Heart left ventricle (tissue), 13 donors: Measurements from ENCODE around the gene MAP4K5.

ENCODE experiments used
- POLR2A ChIP-seq, 2 donors: fragments of 450-650 bp; IDR thresholded peaks; one replicate each; pipeline ENCODE4 v1.6.1; 2017; ENCODE audit warnings: antibody characterized with exemption in 2 of 2, mild to moderate bottlenecking in 2 of 2, moderate library complexity in 2 of 2
- TF ChIP-seq, protein P1 (sequence below), 12 donors: fragments of 200-600 bp; sonication (generic) in 4 of 12; IDR thresholded peaks; one replicate each; pipeline versions ENCODE4 v1.5.0 to v1.8.0; 2018 to 2022; ENCODE audit warnings: antibody characterized with exemption in 12 of 12, mild to moderate bottlenecking in 5 of 12
- donor health status: ischemic (EF 13 %, LVEDD 7.1; RV severe dilation, severe dysfunction).
- donor health status: DM: no; HTN: yes; CAD: no.
- donor health status: DM: no; HTN: no; CAD: no.
- donor health status: ischemic (EF 25% LVEDD 6.9; RV normal size, moderate dysfunction).
- donor health status: ischemic (EF 25% LVEDD 5.7; RV mildly dilated, moderate dysfunction).
- donor health status: ischemic (EF 35%, LVEDD 5.7; RV mildly dilated, moderate dysfunction).
- donor health status: nonischemic (EF 11% LVEDD 7.7; RV severe dilation, severe dysfunction).
- donor health status: DM: yes; HTN: yes; CAD: no.
- donor health status: PGD.
- donor health status: ischemic (EF 29% LVEDD 5.4; RV normal size, mild dysfunction).
- donor health status: nonischemic (EF 23%, LVEDD 6.1; RV moderate dilation, normal function).

DNA sequence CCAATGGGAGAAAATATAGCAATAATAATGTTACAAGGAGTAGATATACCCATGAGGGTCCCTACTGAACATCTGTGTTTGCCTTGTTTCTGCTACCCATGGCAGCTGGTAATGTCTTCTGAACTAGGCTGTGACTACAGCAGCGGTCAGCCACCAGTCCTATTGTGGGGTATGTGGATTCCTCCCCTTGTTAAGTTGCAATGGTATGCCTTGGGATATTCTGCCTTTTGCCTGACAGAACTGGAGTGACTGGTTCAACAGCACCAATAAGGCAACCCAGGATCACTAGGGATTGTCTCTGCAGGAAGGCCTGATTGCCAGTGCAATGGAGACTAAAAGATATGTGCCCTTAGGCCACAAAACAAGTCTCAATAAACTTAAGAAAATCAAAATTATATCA, 17.9 kb upstream of the MAP4K5 start:
- TF ChIP-seq, protein P1, sequence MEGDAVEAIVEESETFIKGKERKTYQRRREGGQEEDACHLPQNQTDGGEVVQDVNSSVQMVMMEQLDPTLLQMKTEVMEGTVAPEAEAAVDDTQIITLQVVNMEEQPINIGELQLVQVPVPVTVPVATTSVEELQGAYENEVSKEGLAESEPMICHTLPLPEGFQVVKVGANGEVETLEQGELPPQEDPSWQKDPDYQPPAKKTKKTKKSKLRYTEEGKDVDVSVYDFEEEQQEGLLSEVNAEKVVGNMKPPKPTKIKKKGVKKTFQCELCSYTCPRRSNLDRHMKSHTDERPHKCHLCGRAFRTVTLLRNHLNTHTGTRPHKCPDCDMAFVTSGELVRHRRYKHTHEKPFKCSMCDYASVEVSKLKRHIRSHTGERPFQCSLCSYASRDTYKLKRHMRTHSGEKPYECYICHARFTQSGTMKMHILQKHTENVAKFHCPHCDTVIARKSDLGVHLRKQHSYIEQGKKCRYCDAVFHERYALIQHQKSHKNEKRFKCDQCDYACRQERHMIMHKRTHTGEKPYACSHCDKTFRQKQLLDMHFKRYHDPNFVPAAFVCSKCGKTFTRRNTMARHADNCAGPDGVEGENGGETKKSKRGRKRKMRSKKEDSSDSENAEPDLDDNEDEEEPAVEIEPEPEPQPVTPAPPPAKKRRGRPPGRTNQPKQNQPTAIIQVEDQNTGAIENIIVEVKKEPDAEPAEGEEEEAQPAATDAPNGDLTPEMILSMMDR (IDR thresholded peaks at IDR 0.05): no peak
- no peak for TF ChIP-seq POLR2A (IDR thresholded peaks at IDR 0.05)
